GM12878 (cell line): Measurements from ENCODE around the gene UBAC2. TPM values are rescaled to one million over a fixed set of nuclear protein-coding genes. Genes with fewer than 3 reads are reported as not detected.

Experiments used
- ATAC-seq: fragments of 200-7000 bp; cut with Tn5 transposase; 3 replicates; pipeline ENCODE4 v1.9.1; 2020; ENCODE audit warnings: mild to moderate bottlenecking, moderate library complexity
- BruUV-seq: library from RNA; stranded (reverse); fragments of 400-500 nt; replicated peaks from 2 replicates; lab custom pipeline; 2021; lab: Mats Ljungman, UMichigan
- CTCF ChIA-PET: fragments of 300-600 bp; sonication (Branson Sonifier 250); formaldehyde crosslinking; extraction: SDS; loops from one replicate; lab custom pipeline; 2021; ENCODE audit warnings: inconsistent platforms; lab: Yijun Ruan, JAX
- POLR2A ChIA-PET: fragments of 350-600 bp; formaldehyde crosslinking; extraction: SDS; loops from one replicate; lab custom pipeline; 2021; ENCODE audit warnings: inconsistent platforms; lab: Charles Lee
- RAD21 ChIA-PET: fragments of 300-600 bp; sonication (Branson Sonifier 250); formaldehyde crosslinking; loops from one replicate; lab custom pipeline; 2023; ENCODE audit warnings: antibody characterized with exemption; ENCODE audit not compliant: unreplicated experiment; lab: Charles Lee
- SMC1A ChIA-PET: fragments of 300-600 bp; sonication (Branson Sonifier 250); formaldehyde crosslinking; loops from one replicate; lab custom pipeline; 2023; ENCODE audit not compliant: unreplicated experiment, uncharacterized antibody; lab: Charles Lee
- DNase-seq: peaks from one replicate; pipeline ENCODE4 v3.0.0-alpha.2; 2011; ENCODE audit warnings: low read depth, low spot score
- FAIRE-seq: peaks from 3 replicates; lab custom pipeline; 2011; peaks lifted over from hg19 to GRCh38; lab: Jason Lieb, UNC
- H2AFZ ChIP-seq: 2 replicates; pipeline ENCODE4 v1.6.0; 2011; ENCODE audit warnings: low read depth, low read length, control low read depth; ENCODE audit not compliant: control insufficient read depth
- H3K27ac ChIP-seq: 2 replicates; pipeline ENCODE4 v1.5.1; 2011; ENCODE audit warnings: control low read depth; ENCODE audit not compliant: control insufficient read depth, insufficient read depth
- H3K27me3 ChIP-seq, 2 experiments: replicated peaks in 1 of 2; 2 replicates each; pipeline versions ENCODE4 v1.6.0 to v1.6.1; 2011; ENCODE audit warnings: low read length in 1 of 2; ENCODE audit not compliant: control insufficient read depth in 2 of 2, insufficient read depth in 2 of 2
- H3K36me3 ChIP-seq, 2 experiments: 2 replicates each; pipeline ENCODE4 v1.5.1; 2011; ENCODE audit warnings: low read length in 1 of 2; ENCODE audit not compliant: control insufficient read depth in 2 of 2, insufficient read depth in 2 of 2
- H3K4me1 ChIP-seq: 2 replicates; pipeline ENCODE4 v1.6.1; 2011; ENCODE audit warnings: mild to moderate bottlenecking, low read length, moderate library complexity, mixed read lengths; ENCODE audit not compliant: control insufficient read depth, insufficient read depth
- H3K4me2 ChIP-seq: 2 replicates; pipeline ENCODE4 v1.6.0; 2011; ENCODE audit warnings: control low read depth; ENCODE audit not compliant: control insufficient read depth, insufficient read depth
- H3K4me3 ChIP-seq: fragments of 200-600 bp; sonication (generic); 2 replicates; pipeline ENCODE4 v1.5.1; 2016
- H3K79me2 ChIP-seq: 2 replicates; pipeline ENCODE4 v1.6.0; 2011; ENCODE audit warnings: low read length; ENCODE audit not compliant: control insufficient read depth, insufficient read depth
- H3K9ac ChIP-seq: 2 replicates; pipeline ENCODE4 v1.8.0; 2011; ENCODE audit warnings: low read length, control low read depth, mixed read lengths; ENCODE audit not compliant: control insufficient read depth, insufficient read depth
- H3K9me3 ChIP-seq: replicated peaks from 3 replicates; pipeline ENCODE4 v1.5.1; 2011; ENCODE audit warnings: mild to moderate bottlenecking, low read length; ENCODE audit not compliant: control insufficient read depth, insufficient read depth
- H4K20me1 ChIP-seq: 2 replicates; pipeline ENCODE4 v1.6.0; 2011; ENCODE audit not compliant: control insufficient read depth, insufficient read depth
- CBFB ChIP-seq: IDR thresholded peaks from 2 replicates; pipeline ENCODE4 v1.6.1; 2016; ENCODE audit warnings: antibody characterized with exemption, low read depth
- CREB1 ChIP-seq: IDR thresholded peaks from 2 replicates; pipeline ENCODE4 v1.6.1; 2012; ENCODE audit warnings: low read depth, mild to moderate bottlenecking, inconsistent platforms
- HDAC6 ChIP-seq: fragments of 200-600 bp; sonication (generic); IDR thresholded peaks from one replicate; pipeline ENCODE4 v1.8.0; 2017; ENCODE audit warnings: antibody characterized with exemption; ENCODE audit not compliant: unreplicated experiment
- MTA2 ChIP-seq: fragments of 450-650 bp; IDR thresholded peaks from 2 replicates; pipeline ENCODE4 v1.6.1; 2016; ENCODE audit warnings: low read depth, mild to moderate bottlenecking, moderate library complexity
- POLR2AphosphoS2 ChIP-seq: IDR thresholded peaks from 2 replicates; pipeline ENCODE4 v1.6.1; 2011; ENCODE audit warnings: low read depth, mild to moderate bottlenecking, low read length, improper control_type of control experiment, moderate library complexity
- POU2F2 ChIP-seq: IDR thresholded peaks from 3 replicates; pipeline ENCODE4 v1.6.1; 2011; ENCODE audit warnings: low read depth, mild to moderate bottlenecking, low read length, borderline replicate concordance
- SMC3 ChIP-seq: IDR thresholded peaks from 2 replicates; pipeline ENCODE4 v1.6.1; 2011; ENCODE audit warnings: low read length, improper control_type of control experiment, borderline replicate concordance
- WRNIP1 ChIP-seq: IDR thresholded peaks from 2 replicates; pipeline ENCODE4 v1.6.1; 2011; ENCODE audit warnings: low read depth, low read length, improper control_type of control experiment, borderline replicate concordance
- ZBTB33 ChIP-seq: fragments of 450-650 bp; IDR thresholded peaks from 2 replicates; pipeline ENCODE4 v1.6.1; 2017; ENCODE audit warnings: mild to moderate bottlenecking
- ZNF592 ChIP-seq: fragments of 450-650 bp; IDR thresholded peaks from 2 replicates; pipeline ENCODE4 v1.6.1; 2017; ENCODE audit warnings: mild to moderate bottlenecking, moderate library complexity
- WGBS: methylation state at CpG from one replicate; pipeline ENCODE4 v1.1.6; 2016; ENCODE audit warnings: low lambda C conversion rate; ENCODE audit not compliant: insufficient replicate concordance, insufficient coverage; ENCODE audit errors: missing lambda C conversion rate; 5-methylcytosine and 5-hydroxymethylcytosine counted together
- in situ Hi-C: fragments of 300-500 bp; cut with MboI; formaldehyde crosslinking; loops from 9 replicates; pipeline ENCODE4 v1.14.3; 2018; ENCODE audit warnings: mixed read lengths
- intact Hi-C: fragments of 100-400 bp; cut with micrococcal nuclease; formaldehyde crosslinking; loops from one replicate; pipeline ENCODE4 v1.14.2; 2022; ENCODE audit not compliant: unreplicated experiment
- polyA plus RNA-seq, 11 experiments: library from polyadenylated mRNA; depleted of rRNA in 4 of 11; unstranded in 6 of 11; stranded (reverse) in 5 of 11; fragments of >200 nt; fragmentation: Nextera tagmentation in 4 of 11; fragmentation: Illumina TruSeq in 1 of 11; extraction: Ambion mirVana in 4 of 11; extraction: Trizol in 1 of 11; gene quantifications; 1 replicate in 1 of 11; 2 replicates in 10 of 11; pipeline versions ENCODE4 v1.2.1 to v1.2.3, GENCODE V29; 2011 to 2016; ENCODE audit warnings: inconsistent platforms in 2 of 11, missing spikeins in 2 of 11, low read depth in 1 of 11
- total RNA-seq, 4 experiments: library from RNA; depleted of rRNA in 3 of 4; stranded (reverse); fragments of >200 nt in 3 of 4; fragmentation: Illumina TruSeq in 1 of 4; extraction: Trizol in 1 of 4; gene quantifications; 2 replicates each; pipeline versions ENCODE4 v1.2.1 to v1.2.3, GENCODE V29; 2013 to 2021

The UBAC2 gene
- total and polyA plus RNA-seq, 10 of the 15 experiments (the other 5 are each of a cell fraction or from before 2014, with no cell fraction given), result 3.0 to 54.6 (median 17.4) TPM

DNA sequence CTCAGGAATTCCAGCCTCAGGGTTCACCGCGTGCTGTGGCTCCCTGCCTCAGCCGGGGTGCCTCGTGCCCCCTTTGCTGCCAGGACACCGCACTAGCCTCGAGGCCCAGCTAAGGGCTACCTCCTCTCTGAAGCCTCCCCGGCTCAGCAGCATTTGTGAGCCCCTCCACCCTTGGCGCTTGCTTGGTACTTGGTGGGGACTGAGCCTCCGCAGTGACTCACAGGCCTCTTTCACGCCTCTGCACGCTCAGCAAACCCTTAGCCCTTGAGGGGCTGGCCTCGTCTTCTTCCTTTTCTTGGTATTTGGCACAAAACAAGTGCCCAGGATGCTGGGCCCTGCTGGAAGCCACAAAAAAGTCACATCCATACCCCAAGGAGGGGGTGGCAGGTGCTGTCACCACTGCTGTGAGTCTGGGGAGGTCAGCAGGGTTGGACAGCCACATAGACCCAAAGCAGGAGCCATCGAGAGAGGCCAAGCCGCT, 215.2 kb downstream of the UBAC2 start:
- no peak overlapping the region for H3K9ac ChIP-seq
- peaks cover 9% of the 10 kb centered on the region; the same call in 2 of the 3 replicates for H3K9me3 ChIP-seq
- H3K79me2 ChIP-seq, result no peaks in the 10 kb centered on the region
- 83% methylated on average over 14 of the region's 14 CpGs for WGBS
- ATAC-seq (no peak), FAIRE-seq (no peak), DNase-seq (no peak)
- no peaks in the 10 kb centered on the region for H3K36me3 ChIP-seq
- BruUV-seq, result no TSS peak
- no peak overlapping the region for H3K4me3 ChIP-seq
- no peaks in the 10 kb centered on the region for H4K20me1 ChIP-seq
- ChIA-PET POLR2A (no interaction called here), RAD21 (interaction anchor here (2.0 kb wide), 1 partner anchor 28 kb away, joined by 7 read pairs; no protein-coding TSS in a partner anchor), SMC1A (no interaction called here), CTCF (no interaction called here)
- H3K4me1 ChIP-seq, result peaks cover 34% of the 10 kb centered on the region
- intact Hi-C loops, result no loop called here
- TF ChIP-seq POU2F2 (no peak), SMC3 (no peak)
- no peak overlapping the region for H3K4me2 ChIP-seq
- in situ Hi-C loops, result no loop called here
- no peak overlapping the region for H2AFZ ChIP-seq
- H3K27me3 ChIP-seq, result no peaks in the 10 kb centered on the region
- no peak overlapping the region for H3K27ac ChIP-seq

DNA sequence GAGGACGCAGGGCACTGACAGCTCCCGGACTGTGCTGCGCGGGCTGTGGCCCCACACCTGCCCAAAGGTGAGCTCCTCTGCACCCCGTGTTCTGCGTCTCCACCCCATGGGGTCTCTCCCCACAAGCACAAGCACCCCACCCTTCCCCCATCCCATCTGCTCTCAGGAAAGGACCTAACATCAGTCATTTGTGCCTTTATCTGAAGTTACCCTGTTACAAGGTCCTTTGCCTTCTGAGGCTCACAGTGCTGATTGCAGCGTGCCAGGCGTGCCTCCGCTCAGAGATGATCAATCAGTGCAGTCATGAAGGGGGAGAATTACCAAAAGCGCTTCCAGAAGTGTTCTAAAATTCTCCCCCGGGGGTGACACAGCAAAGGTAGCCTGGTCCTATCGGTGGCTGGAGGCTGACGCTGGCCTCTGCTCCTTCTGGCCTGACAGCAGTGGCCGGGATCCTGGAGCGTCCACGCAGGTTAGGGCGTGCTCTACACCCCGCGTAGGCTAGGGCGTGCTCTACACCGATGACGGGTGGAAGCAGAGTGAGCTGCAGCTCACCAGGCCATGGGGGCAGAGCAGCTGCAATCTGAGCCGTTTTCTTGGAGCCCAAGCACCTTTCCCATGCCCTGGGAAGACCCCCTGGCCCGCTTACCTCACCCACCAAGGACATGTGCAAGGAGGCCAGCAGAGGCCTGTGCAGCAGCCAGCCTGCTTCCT, 215.9 kb downstream of the UBAC2 start:
- no peak overlapping the region for H3K4me3 ChIP-seq
- peaks cover 35% of the 10 kb centered on the region for H3K4me1 ChIP-seq
- ChIA-PET CTCF (interaction anchor here (0.6 kb wide), 1 partner anchor 29 kb away, joined by 3 read pairs; no protein-coding TSS in a partner anchor), SMC1A (interaction anchor here (4.8 to 9.9 kb wide), 2 partner anchors 19 to 29 kb away, joined by 50 to 111 read pairs; no protein-coding TSS in a partner anchor), POLR2A (interaction anchor here (1.1 kb wide), 1 partner anchor 18 kb away, joined by 6 read pairs; no protein-coding TSS in a partner anchor), RAD21 (interaction anchor here (2.0 to 4.3 kb wide), 2 partner anchors 19 to 29 kb away, joined by 7 to 43 read pairs; no protein-coding TSS in a partner anchor)
- no peaks in the 10 kb centered on the region for H3K79me2 ChIP-seq
- DNase-seq (no peak), ATAC-seq (no peak), FAIRE-seq (no peak)
- WGBS, result 93% methylated on average over 24 of the region's 24 CpGs
- in situ Hi-C loops (no loop called here), intact Hi-C loops (no loop called here)
- H3K4me2 ChIP-seq, result no peak overlapping the region
- no peaks in the 10 kb centered on the region for H3K27me3 ChIP-seq
- H3K36me3 ChIP-seq, result no peaks in the 10 kb centered on the region
- H2AFZ ChIP-seq, result no peak overlapping the region
- H3K9me3 ChIP-seq, result peaks cover 8% of the 10 kb centered on the region; the same call in 2 of the 3 replicates
- H3K27ac ChIP-seq, result no peak overlapping the region
- H3K9ac ChIP-seq, result no peak overlapping the region
- no peaks in the 10 kb centered on the region for H4K20me1 ChIP-seq
- no TSS peak for BruUV-seq
- TF ChIP-seq ZNF592, result no peak
- no peak for TF ChIP-seq CREB1
- no peak for TF ChIP-seq CBFB
- no peak for TF ChIP-seq ZBTB33
- no peak for TF ChIP-seq POLR2AphosphoS2
- no peak for TF ChIP-seq HDAC6
- TF ChIP-seq MTA2, result no peak
- no peak for TF ChIP-seq WRNIP1
